Immature natural killer cell (primary cell): ENCODE data around the gene CEP126. TPM values are rescaled to one million over a fixed set of nuclear protein-coding genes. Genes with fewer than 3 reads are reported as not detected.
A peak's percentile ranks its signal among the peaks of the same experiment; 100 is the strongest.

Source experiments
- DNase-seq, 3 donors: peaks; one replicate each; pipeline ENCODE4 v3.0.0; 2022; ENCODE audit warnings: mixed read lengths in 1 of 3
- H3K27ac Mint-ChIP-seq, 6 donors: one replicate each; pipeline ENCODE4 v1.8.0; 2020; ENCODE audit warnings: mixed read lengths in 6 of 6, mild to moderate bottlenecking in 5 of 6, inconsistent platforms in 4 of 6, moderate library complexity in 3 of 6
- H3K27me3 Mint-ChIP-seq, 3 donors: one replicate each; pipeline ENCODE4 v1.8.0; 2020 to 2021; ENCODE audit warnings: low read depth in 3 of 3, mild to moderate bottlenecking in 3 of 3, mixed read lengths in 3 of 3, moderate library complexity in 3 of 3, inconsistent platforms in 1 of 3
- H3K36me3 Mint-ChIP-seq, 3 donors: one replicate each; pipeline ENCODE4 v1.8.0; 2020; ENCODE audit warnings: mixed read lengths in 3 of 3, inconsistent platforms in 2 of 3, mild to moderate bottlenecking in 2 of 3
- H3K4me1 Mint-ChIP-seq, 2 donors: one replicate each; pipeline ENCODE4 v1.8.0; 2020; ENCODE audit warnings: inconsistent platforms in 2 of 2, mild to moderate bottlenecking in 2 of 2, mixed read lengths in 2 of 2, moderate library complexity in 1 of 2
- H3K4me3 Mint-ChIP-seq, 5 donors: one replicate each; pipeline ENCODE4 v1.8.0; 2020; ENCODE audit warnings: mild to moderate bottlenecking in 5 of 5, mixed read lengths in 5 of 5, inconsistent platforms in 3 of 5, moderate library complexity in 3 of 5
- H3K9me3 Mint-ChIP-seq, 6 donors: one replicate each; pipeline ENCODE4 v1.8.0; 2020; ENCODE audit warnings: mild to moderate bottlenecking in 6 of 6, mixed read lengths in 6 of 6, inconsistent platforms in 4 of 6, moderate library complexity in 3 of 6
- polyA plus RNA-seq, 3 donors: library from polyadenylated mRNA; unstranded; fragments of 300-500 nt; fragmentation: Illumina TruSeq; gene quantifications; one replicate each; pipeline ENCODE4 v1.2.3, GENCODE V29; 2021

Gene CEP126
- 1 to 10 TPM in 1 of 3 donors, under 1 TPM in 2; 0.62 to 4.2 (median 0.75) TPM for polyA plus RNA-seq

GRCh38 chr11:101914738-101915426 is at the start of gene CEP126:
Gene CEP126, plus strand, starts transcription at chr11:101915010. Its CDS starts 275 bp downstream, at chr11:101915285.
- H3K36me3 Mint-ChIP-seq = no peaks in the 10 kb centered on the region
- H3K9me3 Mint-ChIP-seq = no peaks in the 10 kb centered on the region
- peaks cover 5 to 6% (median 6%) of the 10 kb centered on the region in 3 donors for H3K27me3 Mint-ChIP-seq
- peak within 1 kb of the TSS; percentile 89 to 97 (median 94) for H3K4me3 Mint-ChIP-seq
- DNase-seq = peak; percentile 94 to 95 (median 94)
- H3K27ac Mint-ChIP-seq = peak within 1 kb of the TSS; percentile 91 to 98 (median 96)
- peaks cover 48 to 55% of the 10 kb centered on the region in 2 donors for H3K4me1 Mint-ChIP-seq

GRCh38 chr11:101866619-101867491 is 48.0 kb upstream of the CEP126 start:
- H3K4me1 Mint-ChIP-seq = no peaks in the 10 kb centered on the region
- no peak for DNase-seq
- H3K4me3 Mint-ChIP-seq = no peak overlapping the region
- H3K27me3 Mint-ChIP-seq = peaks cover 0 to 4% (median 4%) of the 10 kb centered on the region in 3 donors
- no peaks in the 10 kb centered on the region for H3K9me3 Mint-ChIP-seq
- no peaks in the 10 kb centered on the region for H3K36me3 Mint-ChIP-seq
- H3K27ac Mint-ChIP-seq = no peak overlapping the region

GRCh38 chr11:101867951-101868350 is 46.9 kb upstream of the CEP126 start:
- Mint-ChIP-seq H3K9me3 (no peaks in the 10 kb centered on the region), H3K4me1 (no peaks in the 10 kb centered on the region), H3K4me3 (no peak overlapping the region), H3K36me3 (no peaks in the 10 kb centered on the region), H3K27ac (no peak overlapping the region), H3K27me3 (peaks cover 0 to 1% (median 1%) of the 10 kb centered on the region in 3 donors)
- no peak for DNase-seq

- Mint-ChIP-seq H3K4me3 (no peak overlapping the region), H3K36me3 (no peaks in the 10 kb centered on the region), H3K9me3 (no peaks in the 10 kb centered on the region), H3K27ac (no peak overlapping the region), H3K4me1 (no peaks in the 10 kb centered on the region), H3K27me3 (peaks cover 1 to 5% (median 2%) of the 10 kb centered on the region in 3 donors)
- no peak for DNase-seq
These were observed 44.3 kb upstream of the CEP126 start for GRCh38 chr11:101870510-101870909.

GRCh38 chr11:101872171-101872882 is 42.5 kb upstream of the CEP126 start:
- H3K27me3 Mint-ChIP-seq = peaks cover 1 to 10% (median 4%) of the 10 kb centered on the region in 3 donors
- H3K9me3 Mint-ChIP-seq = no peaks in the 10 kb centered on the region
- H3K27ac Mint-ChIP-seq = no peak overlapping the region
- no peak for DNase-seq
- no peak overlapping the region for H3K4me3 Mint-ChIP-seq
- H3K4me1 Mint-ChIP-seq = no peaks in the 10 kb centered on the region
- H3K36me3 Mint-ChIP-seq = no peaks in the 10 kb centered on the region

- H3K36me3 Mint-ChIP-seq = no peaks in the 10 kb centered on the region
- no peak overlapping the region for H3K4me3 Mint-ChIP-seq
- no peak overlapping the region for H3K27ac Mint-ChIP-seq
- H3K27me3 Mint-ChIP-seq = peaks cover 5 to 24% (median 5%) of the 10 kb centered on the region in 3 donors
- no peak for DNase-seq
- H3K4me1 Mint-ChIP-seq = no peaks in the 10 kb centered on the region
- H3K9me3 Mint-ChIP-seq = no peaks in the 10 kb centered on the region
These were observed 34.6 kb upstream of the CEP126 start for GRCh38 chr11:101880222-101880621.

GRCh38 chr11:101881586-101881985 is 33.2 kb upstream of the CEP126 start:
- Mint-ChIP-seq H3K4me1 (no peaks in the 10 kb centered on the region), H3K9me3 (no peaks in the 10 kb centered on the region), H3K36me3 (no peaks in the 10 kb centered on the region), H3K27ac (no peak overlapping the region), H3K4me3 (no peak overlapping the region), H3K27me3 (peaks cover 4 to 20% (median 5%) of the 10 kb centered on the region in 3 donors)
- no peak for DNase-seq

- Mint-ChIP-seq H3K36me3 (no peaks in the 10 kb centered on the region), H3K27ac (no peak overlapping the region), H3K9me3 (peaks cover 0 to 3% (median 0%) of the 10 kb centered on the region in 6 donors), H3K4me3 (no peak overlapping the region), H3K27me3 (peaks cover 5 to 23% (median 6%) of the 10 kb centered on the region in 3 donors), H3K4me1 (no peaks in the 10 kb centered on the region)
- no peak for DNase-seq
These were observed 29.2 kb upstream of the CEP126 start for GRCh38 chr11:101885631-101886030.

GRCh38 chr11:101889767-101890166 is 25.0 kb upstream of the CEP126 start:
- H3K27ac Mint-ChIP-seq = no peak overlapping the region
- no peaks in the 10 kb centered on the region for H3K36me3 Mint-ChIP-seq
- peaks cover 0 to 3% (median 0%) of the 10 kb centered on the region in 6 donors for H3K9me3 Mint-ChIP-seq
- no peak overlapping the region for H3K4me3 Mint-ChIP-seq
- DNase-seq = no peak
- peaks cover 0 to 18% (median 8%) of the 10 kb centered on the region in 3 donors for H3K27me3 Mint-ChIP-seq
- H3K4me1 Mint-ChIP-seq = no peaks in the 10 kb centered on the region

GRCh38 chr11:101894505-101894904 is 20.3 kb upstream of the CEP126 start:
- Mint-ChIP-seq H3K27me3 (peaks cover 0 to 14% (median 4%) of the 10 kb centered on the region in 3 donors), H3K36me3 (no peaks in the 10 kb centered on the region), H3K4me1 (no peaks in the 10 kb centered on the region), H3K27ac (no peak overlapping the region), H3K9me3 (no peaks in the 10 kb centered on the region), H3K4me3 (no peak overlapping the region)
- DNase-seq = no peak

GRCh38 chr11:101907815-101908214 is 7.0 kb upstream of the CEP126 start:
- Mint-ChIP-seq H3K4me1 (no peaks in the 10 kb centered on the region), H3K27me3 (peaks cover 3 to 5% (median 4%) of the 10 kb centered on the region in 3 donors), H3K4me3 (no peak overlapping the region), H3K36me3 (no peaks in the 10 kb centered on the region), H3K27ac (no peak overlapping the region), H3K9me3 (no peaks in the 10 kb centered on the region)
- DNase-seq = no peak

- no peak overlapping the region for H3K4me3 Mint-ChIP-seq
- H3K36me3 Mint-ChIP-seq = no peaks in the 10 kb centered on the region
- no peak overlapping the region for H3K27ac Mint-ChIP-seq
- H3K4me1 Mint-ChIP-seq = peaks cover 2 to 5% of the 10 kb centered on the region in 2 donors
- no peaks in the 10 kb centered on the region for H3K9me3 Mint-ChIP-seq
- peaks cover 0 to 4% (median 3%) of the 10 kb centered on the region in 3 donors for H3K27me3 Mint-ChIP-seq
- DNase-seq = no peak
These were observed 5.7 kb upstream of the CEP126 start for GRCh38 chr11:101909087-101909486.

GRCh38 chr11:101912823-101913284 is 2.0 kb upstream of the CEP126 start:
- H3K4me1 Mint-ChIP-seq = peaks cover 33 to 38% of the 10 kb centered on the region in 2 donors
- no peaks in the 10 kb centered on the region for H3K9me3 Mint-ChIP-seq
- H3K27me3 Mint-ChIP-seq = peaks cover 5 to 6% (median 6%) of the 10 kb centered on the region in 3 donors
- no peaks in the 10 kb centered on the region for H3K36me3 Mint-ChIP-seq
- DNase-seq = no peak
- H3K27ac Mint-ChIP-seq = no peak overlapping the region
- no peak overlapping the region for H3K4me3 Mint-ChIP-seq
